HG03066 (cell line): ENCODE data around the gene C5orf34.
"Not testable (repeated sequence)": the region's sequence is repeated elsewhere in the genome, so short reads cannot be mapped to it uniquely, and the experiment has no call there.

Experiments
- ATAC-seq: cut with Tn5 transposase; IDR thresholded peaks from one replicate; pipeline ENCODE4 v1.9.1; 2021; ENCODE audit warnings: low read depth; ENCODE audit not compliant: unreplicated experiment

C5orf34 gene

GRCh38 chr5:43514816-43515677 is at the start of gene C5orf34:
Gene C5orf34, minus strand, starts transcription at chr5:43515148. Its CDS starts 5,809 bp downstream, at chr5:43509339.
- peak; percentile 98 for ATAC-seq

- no peak for ATAC-seq
Observed at GRCh38 chr5:43564289-43564850, 49.4 kb upstream of the C5orf34 start.

- no peak for ATAC-seq
Observed at GRCh38 chr5:43563321-43563720, 48.4 kb upstream of the C5orf34 start.

GRCh38 chr5:43561356-43561755 is 46.4 kb upstream of the C5orf34 start:
- ATAC-seq = no peak

- ATAC-seq = no peak
Observed at GRCh38 chr5:43560128-43560527, 45.2 kb upstream of the C5orf34 start.

- ATAC-seq = peak; percentile 64
Observed at GRCh38 chr5:43556857-43557542, 42.1 kb upstream of the C5orf34 start, which contains the start of gene PAIP1. Gene PAIP1, minus strand, starts transcription at chr5:43557077. Its CDS starts 231 bp downstream, at chr5:43556846.

- peak; percentile 89 for ATAC-seq
Observed at GRCh38 chr5:43556607-43556856, 41.6 kb upstream of the C5orf34 start.

- ATAC-seq = peak; percentile 26
Observed at GRCh38 chr5:43555895-43556606, 41.1 kb upstream of the C5orf34 start.

GRCh38 chr5:43554497-43554896 is 39.5 kb upstream of the C5orf34 start:
- ATAC-seq = no peak

- ATAC-seq = no peak
Observed at GRCh38 chr5:43553381-43553780, 38.4 kb upstream of the C5orf34 start.

- no peak for ATAC-seq
Observed at GRCh38 chr5:43551731-43552130, 36.8 kb upstream of the C5orf34 start.

- not testable (repeated sequence) for ATAC-seq
Observed at GRCh38 chr5:43549272-43549671, 34.3 kb upstream of the C5orf34 start.

- ATAC-seq = no peak
Observed at GRCh38 chr5:43548358-43548757, 33.4 kb upstream of the C5orf34 start.

- no peak for ATAC-seq
Observed at GRCh38 chr5:43547532-43547931, 32.6 kb upstream of the C5orf34 start.

GRCh38 chr5:43543434-43543833 is 28.5 kb upstream of the C5orf34 start:
- ATAC-seq = no peak

- no peak for ATAC-seq
Observed at GRCh38 chr5:43540746-43541145, 25.8 kb upstream of the C5orf34 start.

GRCh38 chr5:43536972-43537371 is 22.0 kb upstream of the C5orf34 start:
- no peak for ATAC-seq

GRCh38 chr5:43533646-43534045 is 18.7 kb upstream of the C5orf34 start:
- no peak for ATAC-seq

GRCh38 chr5:43530648-43531047 is 15.7 kb upstream of the C5orf34 start:
- ATAC-seq = no peak

GRCh38 chr5:43523662-43524072 is 8.7 kb upstream of the C5orf34 start:
- no peak for ATAC-seq

GRCh38 chr5:43520615-43521014 is 5.7 kb upstream of the C5orf34 start:
- ATAC-seq = no peak
